Measurements from ENCODE around the gene ERC2. TPM values are rescaled to one million over a fixed set of nuclear protein-coding genes. Genes with fewer than 3 reads are reported as not detected.

The ERC2 gene
- total and polyA plus RNA-seq, 7 experiments from 2014 or later, result not detected

GRCh38 chr3:56257826-56258225 lies 210.4 kb downstream of the ERC2 start:
- POLR2A ChIA-PET, result no interaction called here
- no peak overlapping the region for H3K4me3 Mint-ChIP-seq
- no peaks in the 10 kb centered on the region for H3K4me1 Mint-ChIP-seq
- H3K27me3 Mint-ChIP-seq, result peaks cover 11 to 34% (median 26%) of the 10 kb centered on the region in 5 donors
- H3K27ac Mint-ChIP-seq, result no peak overlapping the region
- CTCF ChIA-PET, result no interaction called here
- Histone ChIP-seq H3K9me3 (ENCODE audit: control insufficient read depth in 2 of 3, low read length in 3 of 3) (no peaks in the 10 kb centered on the region), H3K27me3 (ENCODE audit: control insufficient read depth in 2 of 2, insufficient read depth in 2 of 2, low read length in 2 of 2) (no peaks in the 10 kb centered on the region), H3K4me1 (ENCODE audit: control insufficient read depth in 2 of 2, insufficient read depth in 2 of 2, low read length in 2 of 2) (no peaks in the 10 kb centered on the region), H3K4me3 (ENCODE audit: low read length) (no peak overlapping the region), H3K27ac (ENCODE audit: low read depth, low read length) (no peak overlapping the region), H3K36me3 (ENCODE audit: control insufficient read depth in 2 of 3, insufficient read depth in 3 of 3, low read length in 3 of 3) (no peaks in the 10 kb centered on the region)
- no peak for DNase-seq
- intact Hi-C loops (cut with micrococcal nuclease), result no loop called here
- no peak for ATAC-seq
- H3K36me3 Mint-ChIP-seq, result no peaks in the 10 kb centered on the region
- peaks cover 0 to 5% (median 0%) of the 10 kb centered on the region in 11 donors for H3K9me3 Mint-ChIP-seq

DNA sequence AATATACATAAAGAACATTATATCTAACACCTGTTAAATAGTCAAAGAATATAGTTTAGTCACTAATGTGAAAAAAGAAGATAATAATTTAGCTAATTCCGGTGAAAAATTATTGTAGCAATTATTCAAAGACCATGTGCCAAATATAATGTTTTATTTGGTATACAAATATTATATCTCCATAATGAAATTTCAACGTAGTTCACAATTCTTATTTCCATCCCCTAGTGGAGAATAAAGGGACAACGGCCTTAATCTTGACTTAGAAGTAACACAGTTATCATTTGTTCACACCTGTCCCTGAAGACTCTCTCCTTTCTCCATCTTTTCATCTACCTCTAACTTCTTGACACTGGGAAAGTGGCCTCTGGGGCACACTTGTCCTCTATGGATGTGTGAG lies 213.4 kb downstream of the ERC2 start:
- Histone ChIP-seq H3K27me3 (ENCODE audit: control insufficient read depth in 2 of 2, insufficient read depth in 2 of 2, low read length in 2 of 2) (no peaks in the 10 kb centered on the region), H3K4me3 (ENCODE audit: low read length) (no peak overlapping the region), H3K36me3 (ENCODE audit: control insufficient read depth in 2 of 3, insufficient read depth in 3 of 3, low read length in 3 of 3) (no peaks in the 10 kb centered on the region), H3K27ac (ENCODE audit: low read depth, low read length) (no peak overlapping the region), H3K9me3 (ENCODE audit: control insufficient read depth in 2 of 3, low read length in 3 of 3) (no peaks in the 10 kb centered on the region), H3K4me1 (ENCODE audit: control insufficient read depth in 2 of 2, insufficient read depth in 2 of 2, low read length in 2 of 2) (no peaks in the 10 kb centered on the region)
- Mint-ChIP-seq H3K27me3 (peaks cover 7 to 22% (median 9%) of the 10 kb centered on the region in 5 donors), H3K4me3 (no peak overlapping the region), H3K4me1 (no peaks in the 10 kb centered on the region), H3K9me3 (no peaks in the 10 kb centered on the region), H3K36me3 (no peaks in the 10 kb centered on the region), H3K27ac (no peak overlapping the region)
- no peak for DNase-seq
- intact Hi-C loops (cut with micrococcal nuclease), result no loop called here
- ChIA-PET CTCF (interaction anchor here (1.4 kb wide), 1 partner anchor 15 kb away, joined by 3 read pairs; no protein-coding TSS in a partner anchor), POLR2A (no interaction called here)
- ATAC-seq, result no peak

- no peak overlapping the region for H3K27ac ChIP-seq (ENCODE audit: low read depth, low read length)
- H3K9me3 ChIP-seq (ENCODE audit: control insufficient read depth in 2 of 3, low read length in 3 of 3), result no peaks in the 10 kb centered on the region
- H3K9me3 Mint-ChIP-seq, result no peaks in the 10 kb centered on the region
- no peaks in the 10 kb centered on the region for H3K4me1 ChIP-seq (ENCODE audit: control insufficient read depth in 2 of 2, insufficient read depth in 2 of 2, low read length in 2 of 2)
- peaks cover 7 to 22% (median 9%) of the 10 kb centered on the region in 5 donors for H3K27me3 Mint-ChIP-seq
- no peaks in the 10 kb centered on the region for H3K36me3 ChIP-seq (ENCODE audit: control insufficient read depth in 2 of 3, insufficient read depth in 3 of 3, low read length in 3 of 3)
- H3K4me3 Mint-ChIP-seq, result no peak overlapping the region
- H3K4me1 Mint-ChIP-seq, result no peaks in the 10 kb centered on the region
- H3K4me3 ChIP-seq (ENCODE audit: low read length), result no peak overlapping the region
- ATAC-seq (no peak), DNase-seq (no peak)
- ChIA-PET POLR2A (no interaction called here), CTCF (no interaction called here)
- intact Hi-C loops (cut with micrococcal nuclease), result no loop called here
- H3K27ac Mint-ChIP-seq, result no peak overlapping the region
- H3K27me3 ChIP-seq (ENCODE audit: control insufficient read depth in 2 of 2, insufficient read depth in 2 of 2, low read length in 2 of 2), result no peaks in the 10 kb centered on the region
- H3K36me3 Mint-ChIP-seq, result no peaks in the 10 kb centered on the region
These were observed 214.2 kb downstream of the ERC2 start for GRCh38 chr3:56253941-56254665.

- Mint-ChIP-seq H3K4me1 (no peaks in the 10 kb centered on the region), H3K4me3 (no peak overlapping the region), H3K27me3 (peaks cover 0 to 22% (median 7%) of the 10 kb centered on the region in 5 donors), H3K9me3 (no peaks in the 10 kb centered on the region), H3K36me3 (no peaks in the 10 kb centered on the region), H3K27ac (no peak overlapping the region)
- CTCF ChIA-PET, result interaction anchor here (1.0 kb wide), 1 partner anchor 24 kb away, joined by 3 read pairs; no protein-coding TSS in a partner anchor
- Histone ChIP-seq H3K27ac (ENCODE audit: low read depth, low read length) (no peak overlapping the region), H3K4me1 (ENCODE audit: control insufficient read depth in 2 of 2, insufficient read depth in 2 of 2, low read length in 2 of 2) (no peaks in the 10 kb centered on the region), H3K4me3 (ENCODE audit: low read length) (no peak overlapping the region), H3K27me3 (ENCODE audit: control insufficient read depth in 2 of 2, insufficient read depth in 2 of 2, low read length in 2 of 2) (no peaks in the 10 kb centered on the region), H3K9me3 (ENCODE audit: control insufficient read depth in 2 of 3, low read length in 3 of 3) (no peaks in the 10 kb centered on the region), H3K36me3 (ENCODE audit: control insufficient read depth in 2 of 3, insufficient read depth in 3 of 3, low read length in 3 of 3) (no peaks in the 10 kb centered on the region)
- intact Hi-C loops (cut with micrococcal nuclease), result loop anchor here in 1 of 2 donors (2.0 kb wide), 2 partner anchors 767 to 817 kb away; no protein-coding TSS in a partner anchor
- DNase-seq (peak in 2 of 9 donors; percentile 10 to 11), ATAC-seq (no peak)
- POLR2A ChIA-PET, result no interaction called here
These were observed 216.8 kb downstream of the ERC2 start for GRCh38 chr3:56251343-56251945.

DNA sequence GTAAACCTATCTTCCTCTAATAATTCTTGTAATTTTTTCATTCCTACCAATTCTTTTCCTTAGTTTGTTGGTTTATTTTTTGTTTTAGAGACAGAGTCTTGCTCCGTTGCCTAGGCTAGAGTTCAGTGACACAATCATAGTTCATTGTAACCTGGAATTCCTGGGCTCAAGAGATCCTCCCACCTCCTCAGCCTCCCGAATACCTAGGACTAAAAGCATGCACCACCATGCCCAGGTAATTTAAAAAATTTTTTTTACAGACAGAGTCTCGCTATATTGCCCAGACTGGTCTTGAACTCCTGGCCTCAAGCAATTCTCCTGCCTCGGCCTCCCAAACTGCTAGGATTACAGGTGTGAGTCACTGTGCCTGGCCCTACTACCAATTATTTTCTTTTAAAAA lies 220.2 kb downstream of the ERC2 start:
- Mint-ChIP-seq H3K4me1 (no peaks in the 10 kb centered on the region), H3K27ac (no peak overlapping the region), H3K36me3 (no peaks in the 10 kb centered on the region), H3K4me3 (no peak overlapping the region), H3K9me3 (no peaks in the 10 kb centered on the region), H3K27me3 (peaks cover 0 to 14% (median 0%) of the 10 kb centered on the region in 5 donors)
- no peak overlapping the region for H3K4me3 ChIP-seq (ENCODE audit: low read length)
- intact Hi-C loops (cut with micrococcal nuclease), result no loop called here
- ChIA-PET POLR2A (no interaction called here), CTCF (no interaction called here)
- H3K4me1 ChIP-seq (ENCODE audit: control insufficient read depth in 2 of 2, insufficient read depth in 2 of 2, low read length in 2 of 2), result no peaks in the 10 kb centered on the region
- no peak for ATAC-seq
- DNase-seq, result no peak
- H3K9me3 ChIP-seq (ENCODE audit: control insufficient read depth in 2 of 3, low read length in 3 of 3), result no peaks in the 10 kb centered on the region
- no peak overlapping the region for H3K27ac ChIP-seq (ENCODE audit: low read depth, low read length)
- H3K36me3 ChIP-seq (ENCODE audit: control insufficient read depth in 2 of 3, insufficient read depth in 3 of 3, low read length in 3 of 3), result no peaks in the 10 kb centered on the region
- no peaks in the 10 kb centered on the region for H3K27me3 ChIP-seq (ENCODE audit: control insufficient read depth in 2 of 2, insufficient read depth in 2 of 2, low read length in 2 of 2)

GRCh38 chr3:56238299-56238698 lies 230.0 kb downstream of the ERC2 start:
- H3K4me3 ChIP-seq (ENCODE audit: low read length), result no peak overlapping the region
- ATAC-seq, result no peak
- H3K4me1 ChIP-seq (ENCODE audit: control insufficient read depth in 2 of 2, insufficient read depth in 2 of 2, low read length in 2 of 2), result no peaks in the 10 kb centered on the region
- CTCF ChIA-PET, result no interaction called here
- POLR2A ChIA-PET, result no interaction called here
- no peaks in the 10 kb centered on the region for H3K36me3 Mint-ChIP-seq
- no peaks in the 10 kb centered on the region for H3K4me1 Mint-ChIP-seq
- no peak overlapping the region for H3K27ac Mint-ChIP-seq
- no peak overlapping the region for H3K4me3 Mint-ChIP-seq
- DNase-seq, result no peak
- intact Hi-C loops (cut with micrococcal nuclease), result loop anchor here in 1 of 2 donors (10.0 kb wide), 1 partner anchor 837 kb away; no protein-coding TSS in a partner anchor
- H3K27me3 Mint-ChIP-seq, result peaks cover 13 to 23% (median 14%) of the 10 kb centered on the region in 5 donors
- H3K36me3 ChIP-seq (ENCODE audit: control insufficient read depth in 2 of 3, insufficient read depth in 3 of 3, low read length in 3 of 3), result no peaks in the 10 kb centered on the region
- H3K27ac ChIP-seq (ENCODE audit: low read depth, low read length), result no peak overlapping the region
- H3K9me3 Mint-ChIP-seq, result no peaks in the 10 kb centered on the region
- no peaks in the 10 kb centered on the region for H3K27me3 ChIP-seq (ENCODE audit: control insufficient read depth in 2 of 2, insufficient read depth in 2 of 2, low read length in 2 of 2)
- no peaks in the 10 kb centered on the region for H3K9me3 ChIP-seq (ENCODE audit: control insufficient read depth in 2 of 3, low read length in 3 of 3)

DNA sequence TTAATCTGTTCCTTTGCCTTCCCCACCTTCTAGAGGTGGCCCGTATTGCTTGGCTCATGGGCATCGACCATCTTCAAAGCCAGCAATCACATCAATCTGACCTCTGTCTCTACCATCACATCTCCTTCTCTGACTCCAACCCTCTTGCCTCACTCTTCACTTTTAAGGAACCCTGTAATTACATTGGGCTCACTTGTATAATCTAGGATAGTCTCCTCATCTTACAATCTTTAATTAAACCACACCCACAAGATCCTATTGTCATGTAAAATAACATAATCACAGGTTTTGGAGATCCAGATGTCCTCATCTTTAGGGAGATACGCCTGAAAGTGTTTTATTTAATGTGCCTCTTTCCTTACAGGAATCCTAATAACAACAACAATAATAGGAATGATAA lies 234.5 kb downstream of the ERC2 start:
- no peak overlapping the region for H3K27ac ChIP-seq (ENCODE audit: low read depth, low read length)
- H3K36me3 ChIP-seq (ENCODE audit: control insufficient read depth in 2 of 3, insufficient read depth in 3 of 3, low read length in 3 of 3), result no peaks in the 10 kb centered on the region
- no peaks in the 10 kb centered on the region for H3K27me3 ChIP-seq (ENCODE audit: control insufficient read depth in 2 of 2, insufficient read depth in 2 of 2, low read length in 2 of 2)
- H3K36me3 Mint-ChIP-seq, result no peaks in the 10 kb centered on the region
- intact Hi-C loops (cut with micrococcal nuclease), result loop anchor here in 1 of 2 donors (10.0 kb wide), 1 partner anchor 841 kb away; no protein-coding TSS in a partner anchor
- no peaks in the 10 kb centered on the region for H3K4me1 Mint-ChIP-seq
- H3K27ac Mint-ChIP-seq, result no peak overlapping the region
- H3K9me3 ChIP-seq (ENCODE audit: control insufficient read depth in 2 of 3, low read length in 3 of 3), result no peaks in the 10 kb centered on the region
- no peak for ATAC-seq
- no peak overlapping the region for H3K4me3 Mint-ChIP-seq
- ChIA-PET CTCF (no interaction called here), POLR2A (no interaction called here)
- peaks cover 5 to 17% (median 15%) of the 10 kb centered on the region in 5 donors for H3K27me3 Mint-ChIP-seq
- DNase-seq, result no peak
- H3K9me3 Mint-ChIP-seq, result peaks cover 0 to 4% (median 0%) of the 10 kb centered on the region in 11 donors
- H3K4me1 ChIP-seq (ENCODE audit: control insufficient read depth in 2 of 2, insufficient read depth in 2 of 2, low read length in 2 of 2), result no peaks in the 10 kb centered on the region
- no peak overlapping the region for H3K4me3 ChIP-seq (ENCODE audit: low read length)
